GM19043 (cell line): ENCODE measurements around the gene SDK1.
"Not testable (repeated sequence)": the region's sequence is repeated elsewhere in the genome, so short reads cannot be mapped to it uniquely, and the experiment has no call there.

Source experiments
- ATAC-seq: cut with Tn5 transposase; IDR thresholded peaks from one replicate; pipeline ENCODE4 v1.9.1; 2021; ENCODE audit warnings: low read depth; ENCODE audit not compliant: unreplicated experiment

SDK1 gene

DNA sequence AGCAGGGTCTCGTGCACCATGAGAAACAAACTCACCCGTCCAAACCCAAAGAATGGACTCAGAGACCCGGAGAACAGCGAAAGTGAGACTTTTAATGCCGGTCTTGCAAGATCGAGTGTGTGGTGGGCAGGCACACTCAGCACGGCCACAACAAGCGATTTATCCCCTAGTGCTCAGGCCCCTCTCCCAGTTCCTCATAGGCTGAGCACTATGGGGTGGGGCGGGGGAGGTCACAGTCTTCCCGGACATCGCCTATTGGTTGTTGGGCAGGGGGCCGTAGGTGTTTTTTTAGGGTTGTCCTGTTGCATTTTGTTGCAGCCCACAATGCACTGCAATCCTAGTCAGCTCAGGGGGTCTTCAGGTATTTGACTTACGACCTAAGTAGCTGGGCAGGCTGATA is 772.7 kb downstream of the SDK1 start:
- ATAC-seq, result no peak

DNA sequence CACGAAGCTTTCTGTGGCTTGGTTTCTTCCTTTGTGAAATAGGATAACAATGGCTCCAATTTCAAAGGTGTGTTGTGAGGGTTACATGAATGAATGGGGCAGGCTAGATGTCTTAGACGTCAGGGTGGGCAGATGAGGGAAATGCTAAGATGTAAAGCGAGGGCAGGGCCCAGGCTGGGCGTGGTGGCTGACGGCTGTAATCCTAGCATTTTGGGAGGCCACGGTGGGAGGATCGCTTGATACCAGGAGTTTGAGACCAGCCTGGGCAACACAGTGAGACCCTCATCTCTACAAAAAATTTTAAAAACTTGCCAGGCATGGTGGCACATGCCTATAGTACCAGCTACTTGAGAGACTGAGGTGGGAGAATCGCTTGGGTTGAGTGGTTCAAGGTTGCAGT is 773.4 kb downstream of the SDK1 start:
- ATAC-seq, result no peak

DNA sequence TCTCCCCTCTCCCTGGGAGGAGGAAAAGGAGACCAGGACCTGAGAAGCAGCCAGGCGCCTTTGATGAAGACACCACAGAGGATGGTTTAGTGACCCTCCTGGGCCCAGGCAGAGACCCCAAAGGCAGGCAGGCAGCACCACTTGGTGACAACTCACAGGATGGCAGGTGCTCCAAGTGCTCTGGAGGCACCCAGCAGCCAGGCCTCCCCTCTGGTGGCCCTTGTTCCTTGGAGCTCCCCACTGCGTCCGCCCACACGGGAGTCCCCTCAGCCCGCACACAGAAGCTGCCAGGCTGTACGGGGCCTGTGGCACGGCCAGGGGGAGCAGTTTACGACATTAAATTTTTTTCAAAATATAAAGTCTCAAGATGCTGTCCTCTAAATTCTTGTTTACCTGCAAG is 773.9 kb downstream of the SDK1 start:
- ATAC-seq, result no peak

DNA sequence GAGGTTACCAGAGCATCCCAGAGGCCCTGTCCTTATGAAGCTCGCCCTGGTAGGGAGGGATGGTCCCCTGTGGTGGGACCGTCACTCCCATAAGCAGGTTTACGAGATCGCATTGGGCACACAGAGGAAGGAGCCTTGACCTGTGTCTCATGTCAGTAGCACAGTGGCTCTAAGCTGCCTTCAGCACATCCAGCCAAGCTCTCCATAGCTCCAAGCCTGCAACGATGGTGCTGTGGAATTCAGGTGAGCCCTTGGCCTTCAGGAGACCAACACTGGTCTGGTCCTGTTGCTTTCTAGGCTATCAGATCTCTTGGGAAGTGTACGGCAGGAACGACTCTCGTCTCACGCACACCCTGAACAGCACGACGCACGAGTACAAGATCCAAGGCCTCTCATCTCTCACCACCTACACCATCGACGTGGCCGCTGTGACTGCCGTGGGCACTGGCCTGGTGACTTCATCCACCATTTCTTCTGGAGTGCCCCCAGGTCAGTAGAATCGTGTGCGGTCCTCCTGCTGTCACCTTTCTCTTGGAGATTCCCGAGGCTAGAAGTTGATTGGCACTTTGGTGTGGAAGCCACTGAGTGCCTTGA is 775.7 kb downstream of the SDK1 start:
- ATAC-seq, result no peak

DNA sequence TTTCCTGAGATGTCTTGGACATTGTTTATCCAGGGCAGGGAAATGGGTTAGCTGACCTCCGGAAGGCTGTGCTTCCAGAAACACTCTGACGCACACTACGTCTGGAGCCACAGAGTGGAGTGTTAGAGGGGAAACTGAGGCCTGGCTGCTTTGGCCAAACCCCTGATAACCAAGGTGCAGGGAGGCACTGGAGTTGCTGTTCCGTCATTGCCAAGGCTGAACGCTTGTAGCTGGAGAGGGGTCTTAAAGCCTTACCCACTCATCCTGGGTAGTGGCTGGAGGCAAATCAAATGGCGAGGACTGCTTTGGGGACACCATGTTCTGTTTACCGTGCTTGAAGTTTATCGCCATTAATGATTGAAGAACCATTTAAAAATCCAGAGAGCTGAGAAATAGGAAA is 776.9 kb downstream of the SDK1 start:
- no peak for ATAC-seq

DNA sequence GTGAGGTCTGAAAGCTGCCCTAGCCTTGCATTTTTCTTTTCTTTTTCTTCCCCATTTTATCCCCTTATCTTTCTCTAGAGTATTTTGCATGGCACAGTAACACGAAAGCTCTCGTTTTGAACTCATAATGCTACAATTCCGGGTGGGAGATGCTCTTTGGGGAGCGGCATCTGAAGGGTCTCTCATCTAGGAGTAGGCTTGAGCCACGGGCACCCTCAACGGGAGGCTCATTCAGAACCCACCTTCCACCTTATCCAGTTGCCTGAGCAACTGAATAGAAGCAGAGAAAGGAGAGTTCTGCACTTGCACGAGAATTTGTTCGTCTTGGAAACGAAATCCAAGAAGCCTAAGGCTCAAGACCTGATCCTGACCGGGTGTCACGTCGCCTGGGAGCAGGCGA is 777.5 kb downstream of the SDK1 start:
- ATAC-seq, result no peak

DNA sequence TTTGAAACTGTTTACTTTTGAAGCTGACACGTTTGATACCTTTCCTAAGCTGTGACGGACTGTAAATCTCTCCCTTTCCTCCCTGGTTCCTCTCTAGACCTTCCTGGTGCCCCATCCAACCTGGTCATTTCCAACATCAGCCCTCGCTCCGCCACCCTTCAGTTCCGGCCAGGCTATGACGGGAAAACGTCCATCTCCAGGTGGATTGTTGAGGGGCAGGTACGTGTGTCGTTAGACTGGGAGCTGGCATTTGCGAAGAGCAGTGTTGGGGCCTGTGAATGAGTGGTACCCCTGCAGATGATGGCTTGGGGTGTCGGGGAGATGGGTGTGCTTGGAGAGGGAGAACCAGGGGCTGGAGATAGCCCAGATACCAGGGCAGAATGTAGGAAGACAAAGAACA is 778.3 kb downstream of the SDK1 start:
- ATAC-seq, result no peak

DNA sequence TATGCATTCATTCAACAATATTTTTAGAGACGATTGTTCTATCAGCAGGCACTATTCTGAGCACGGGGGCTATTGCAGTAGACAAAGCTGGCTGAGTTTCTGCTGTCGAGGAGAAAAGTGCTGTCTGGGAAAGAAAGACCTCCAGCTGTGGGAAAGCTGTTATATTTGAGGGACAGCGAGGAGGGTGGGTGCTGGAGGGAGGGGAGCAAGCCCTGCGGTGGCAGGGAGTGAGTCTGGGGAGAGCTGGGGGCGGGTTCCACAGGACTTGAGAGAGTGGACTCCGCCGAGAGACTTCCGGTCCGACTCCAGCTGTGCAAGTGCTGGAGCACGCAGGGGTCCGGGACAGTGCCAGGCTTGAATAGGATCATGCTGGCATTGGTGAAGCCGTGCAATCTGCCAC is 778.9 kb downstream of the SDK1 start:
- ATAC-seq, result no peak

DNA sequence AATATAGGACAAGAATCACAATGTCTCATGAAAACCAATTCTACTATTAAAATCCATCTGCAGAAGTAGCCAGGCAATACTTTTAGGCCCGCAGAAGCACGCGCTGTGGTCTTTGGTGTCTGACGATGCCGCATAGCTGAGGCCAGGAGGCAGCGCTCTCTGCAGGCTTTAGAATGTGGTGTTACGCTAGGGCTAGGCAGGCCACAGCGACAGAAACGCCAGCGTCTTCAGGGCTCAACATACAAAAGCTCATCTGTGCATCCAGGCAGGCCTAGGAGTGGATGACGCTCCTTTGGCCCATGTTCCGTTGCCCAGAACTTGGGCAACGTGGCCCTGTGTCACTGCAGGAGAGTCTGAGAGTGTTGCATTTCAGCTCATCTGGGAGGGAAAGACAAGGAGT is 779.9 kb downstream of the SDK1 start:
- no peak for ATAC-seq

DNA sequence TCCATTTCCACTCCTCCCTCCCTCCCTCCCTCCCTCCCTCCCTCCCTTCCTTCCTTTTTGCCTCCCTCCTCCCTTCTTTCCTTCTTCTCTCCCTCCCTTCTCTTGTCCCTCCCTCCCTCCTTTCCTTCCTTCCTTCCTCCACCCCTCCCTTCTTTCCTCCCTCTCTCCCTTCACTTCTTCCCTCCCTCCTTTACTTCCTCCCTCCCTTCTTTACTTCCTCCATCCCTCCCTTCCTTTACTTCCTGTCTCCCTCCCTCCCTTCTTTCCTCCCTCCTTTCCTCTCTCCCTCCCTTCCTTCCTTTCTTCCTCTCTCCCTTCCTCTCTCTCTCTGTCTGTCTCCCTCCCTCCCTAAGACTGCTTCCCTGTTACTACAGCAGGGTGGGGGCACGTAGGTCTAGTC is 782.5 kb downstream of the SDK1 start:
- no peak for ATAC-seq

DNA sequence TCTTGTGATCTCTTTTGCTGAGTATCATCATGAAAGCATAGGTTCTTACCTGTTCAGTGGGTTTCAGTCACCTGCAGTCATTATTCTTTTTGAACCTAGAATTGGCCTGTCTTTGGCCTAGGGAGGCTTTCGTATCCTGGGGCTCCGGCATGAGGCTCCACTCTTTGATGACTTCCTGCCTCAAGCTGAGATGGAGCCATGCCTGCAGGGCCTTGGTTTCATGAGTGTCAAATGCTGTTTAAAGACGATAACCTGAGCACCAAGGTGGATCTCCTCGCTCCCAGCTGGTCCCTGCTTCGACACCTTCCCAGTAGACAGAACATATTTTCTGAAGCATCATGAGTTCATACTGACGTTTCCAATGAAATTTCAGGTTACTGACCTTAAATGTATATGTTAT is 783.2 kb downstream of the SDK1 start:
- ATAC-seq, result no peak

DNA sequence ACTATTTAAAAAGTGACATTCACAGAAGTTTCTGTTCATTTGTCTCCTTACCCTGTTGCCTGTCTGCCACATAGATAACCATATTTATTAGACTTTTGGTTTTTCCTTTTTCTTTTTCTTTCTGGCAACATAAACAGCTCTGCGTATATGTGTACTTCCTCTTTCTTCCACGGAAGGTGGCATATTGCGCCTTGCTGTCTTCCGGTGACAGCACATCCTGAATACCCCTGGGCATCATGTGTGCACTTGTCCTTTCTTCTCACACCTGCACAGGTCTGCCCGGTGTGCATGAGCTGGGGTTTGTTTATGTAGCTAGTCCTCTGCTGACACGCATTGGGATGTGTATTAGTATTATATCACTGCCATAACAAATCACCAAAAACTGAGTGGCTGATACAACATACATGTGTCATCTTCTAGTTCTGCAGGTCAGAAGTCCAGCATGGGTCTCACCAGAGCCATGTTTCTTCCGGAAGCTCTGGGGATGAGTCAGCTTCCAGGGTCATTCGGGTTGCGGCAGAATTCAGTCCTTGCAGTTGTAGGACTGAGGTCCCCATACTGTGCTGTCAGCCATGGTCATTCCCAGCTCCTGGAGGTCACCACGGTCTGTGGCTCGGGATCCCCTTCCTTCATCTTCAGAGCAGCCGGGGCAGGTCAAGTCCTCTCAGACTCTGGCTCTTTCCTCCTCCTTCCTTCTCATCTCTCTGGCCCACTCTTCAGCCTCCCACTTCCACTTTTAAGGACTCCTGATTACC is 785.1 kb downstream of the SDK1 start:
- no peak for ATAC-seq

DNA sequence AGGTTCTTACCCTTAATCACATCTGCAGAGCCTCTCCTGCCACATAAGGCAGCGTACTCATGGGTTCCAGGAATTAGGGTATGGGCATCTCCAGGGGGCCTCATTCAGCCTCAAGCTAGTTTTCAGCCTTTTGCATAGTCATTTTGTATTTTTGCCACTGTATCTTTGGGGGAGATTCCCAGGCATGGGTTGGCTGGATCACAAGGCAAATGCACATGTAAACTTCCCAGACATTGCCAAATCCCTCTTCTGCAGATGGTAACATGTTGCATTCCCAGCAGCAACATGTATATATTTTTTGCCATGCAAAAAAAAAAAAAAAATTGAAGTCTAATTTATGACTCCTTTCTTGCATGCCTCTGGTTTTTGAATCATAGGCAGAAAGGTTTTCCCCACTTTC is 785.7 kb downstream of the SDK1 start:
- ATAC-seq, result no peak

DNA sequence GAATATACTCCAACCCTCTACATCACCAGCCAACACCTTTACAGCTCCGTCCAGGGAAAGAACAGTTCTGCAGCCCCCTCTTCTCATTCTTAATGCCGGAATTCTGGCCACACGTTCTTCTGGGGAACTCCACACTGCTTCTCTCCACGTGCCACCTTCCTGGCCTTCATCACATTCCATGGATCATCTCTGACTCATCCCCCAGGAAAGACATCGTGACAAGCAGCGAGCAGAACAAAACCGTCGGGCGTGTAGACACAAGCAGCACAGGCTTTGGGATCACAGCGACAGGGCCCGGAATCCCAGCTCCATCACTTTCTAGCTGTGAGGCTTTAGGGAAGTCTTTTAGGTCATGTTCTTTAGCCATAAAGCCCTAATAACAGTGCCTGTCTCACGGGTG is 790.7 kb downstream of the SDK1 start:
- ATAC-seq, result no peak

DNA sequence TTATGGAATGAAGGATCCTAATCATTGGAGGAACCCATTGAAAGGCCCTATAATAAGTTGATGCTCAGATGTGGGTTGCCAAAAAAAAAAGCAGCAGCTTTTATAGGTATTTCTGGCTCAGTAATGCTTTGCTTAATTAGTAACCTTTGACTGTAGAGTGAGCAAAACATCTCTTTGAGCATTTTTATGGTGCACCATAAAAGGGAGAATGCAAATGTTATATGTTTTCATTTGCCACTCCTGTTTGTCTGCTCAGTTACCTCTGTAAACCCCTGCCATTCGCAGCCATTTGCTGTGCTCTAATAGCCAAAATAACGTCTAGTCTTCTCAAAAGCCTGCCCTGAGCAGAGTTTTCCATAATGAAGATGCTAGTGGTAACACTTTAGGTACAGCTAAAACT is 792.0 kb downstream of the SDK1 start:
- ATAC-seq, result no peak

DNA sequence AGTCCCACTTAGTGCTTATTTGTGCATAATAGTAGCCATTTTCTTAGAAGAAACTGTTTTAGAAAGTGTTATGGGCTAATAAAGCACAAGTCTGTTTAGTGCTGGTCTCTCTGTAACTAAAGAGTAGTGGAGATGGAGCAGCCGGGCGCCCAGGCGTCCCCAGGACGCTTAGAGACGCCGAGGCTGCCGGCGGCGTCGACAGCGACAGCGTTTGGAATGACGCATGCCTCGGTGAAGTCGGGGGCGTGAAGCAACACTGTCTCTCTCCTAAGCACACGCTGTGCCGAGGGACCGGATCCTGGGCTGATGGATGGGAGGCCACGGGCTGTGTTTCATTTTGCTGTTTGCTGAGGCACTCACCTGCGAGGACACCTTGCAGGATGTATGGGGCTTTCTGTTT is 792.4 kb downstream of the SDK1 start:
- no peak for ATAC-seq

DNA sequence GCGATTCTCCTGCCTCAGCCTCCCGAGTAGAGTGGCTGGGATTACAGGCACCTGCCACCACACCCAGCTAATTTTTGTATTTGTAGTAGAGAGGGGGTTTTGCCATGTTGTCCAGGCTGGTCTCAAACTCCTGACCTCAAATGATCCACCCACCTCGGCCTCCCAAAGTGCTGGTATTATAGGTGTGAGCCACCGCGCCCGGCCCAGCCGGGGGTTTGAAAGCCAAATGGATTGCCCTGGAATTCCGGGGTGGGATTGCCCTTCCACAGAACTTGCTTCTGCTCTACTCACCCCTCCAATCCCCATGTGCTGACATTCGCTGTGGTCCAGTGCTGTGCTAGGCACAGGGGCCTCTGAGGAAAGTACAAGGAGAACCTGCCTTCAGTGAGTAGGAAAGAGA is 793.1 kb downstream of the SDK1 start:
- not testable (repeated sequence) for ATAC-seq

DNA sequence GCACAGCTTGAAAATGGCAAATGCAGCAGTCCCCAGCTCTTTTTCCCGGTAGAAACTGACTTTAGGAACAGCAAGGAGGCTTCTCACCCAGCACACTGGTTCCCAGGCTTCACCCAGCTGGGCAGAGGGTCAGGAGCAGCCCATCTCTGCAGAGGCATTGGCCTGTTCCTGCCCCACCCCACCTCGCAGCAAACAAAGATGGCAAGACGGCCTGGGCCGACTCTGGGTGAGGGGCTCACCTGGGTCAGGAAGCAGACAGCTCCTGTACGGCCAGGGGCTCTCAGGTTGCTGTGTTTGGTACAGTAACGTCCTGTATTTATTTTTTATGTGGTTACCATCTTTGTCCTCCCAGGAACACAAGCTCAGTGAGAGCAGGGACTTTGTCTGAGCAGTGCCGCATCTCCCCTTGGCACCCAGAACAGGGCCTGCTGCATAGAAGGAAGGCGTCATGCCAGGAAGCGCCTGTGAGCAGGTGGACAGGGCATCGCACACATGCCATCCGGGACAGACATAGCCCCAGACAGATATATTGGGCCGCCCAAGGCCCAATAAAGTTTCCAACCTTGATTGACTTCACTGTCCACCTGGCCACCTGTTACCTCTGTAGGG is 796.1 kb downstream of the SDK1 start:
- ATAC-seq, result no peak

DNA sequence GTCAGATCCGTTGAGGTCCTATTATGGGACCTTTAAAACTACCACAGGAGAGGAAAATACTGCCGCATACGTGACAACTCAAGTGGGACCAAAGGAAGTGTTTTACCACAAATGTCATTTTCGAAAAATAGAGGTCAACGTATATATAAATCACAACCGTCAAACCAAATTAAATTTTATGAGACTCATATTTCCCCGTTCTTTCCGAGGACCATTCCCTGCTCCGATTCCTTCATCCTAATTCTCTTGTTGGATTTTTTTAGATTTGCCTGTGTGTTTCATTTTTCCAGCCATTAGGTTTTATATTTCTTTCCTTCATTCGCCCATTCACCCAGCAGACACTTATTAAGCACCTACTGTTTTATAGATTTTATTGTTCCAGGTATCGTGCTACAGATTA is 797.1 kb downstream of the SDK1 start:
- ATAC-seq, result no peak

DNA sequence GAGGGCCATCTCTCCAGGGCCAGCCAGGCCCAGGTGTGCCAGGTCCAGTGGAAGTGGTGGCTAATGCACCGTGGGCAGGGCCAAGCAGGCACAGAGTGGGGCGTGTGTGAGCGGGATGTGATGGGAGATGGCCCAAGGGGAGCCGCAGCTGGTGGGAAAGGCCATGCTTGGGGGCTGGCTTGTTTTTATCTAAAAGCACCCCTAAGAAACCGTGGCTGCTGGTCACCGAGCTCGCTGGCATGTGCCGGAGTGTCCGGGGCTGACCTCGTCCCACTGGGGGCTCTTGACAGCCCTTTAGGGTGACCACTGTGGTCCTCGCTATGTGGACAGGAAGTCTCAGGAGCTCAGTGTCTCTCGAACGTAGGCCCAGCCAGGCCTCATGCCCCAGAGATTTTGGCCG is 798.6 kb downstream of the SDK1 start:
- ATAC-seq, result no peak

DNA sequence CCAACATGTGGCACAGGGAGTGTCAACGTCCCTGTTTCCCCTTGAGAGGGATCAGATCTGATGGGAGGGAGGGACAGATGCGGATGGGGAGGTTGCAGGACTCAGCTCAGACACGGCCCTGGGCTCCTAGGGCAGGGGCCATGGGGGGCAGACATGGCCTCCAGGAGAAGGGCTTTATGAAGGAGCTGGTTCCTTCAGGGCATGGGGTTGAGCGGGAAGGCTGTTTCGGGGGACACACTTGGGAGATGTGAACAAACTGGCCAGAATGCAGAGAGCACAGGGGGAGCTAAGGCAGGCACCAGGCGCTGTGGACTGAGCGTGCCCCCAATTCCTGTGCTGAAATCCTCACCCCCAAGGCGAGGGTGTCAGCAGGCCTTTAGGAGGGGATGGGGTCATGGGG is 799.1 kb downstream of the SDK1 start:
- ATAC-seq, result no peak

DNA sequence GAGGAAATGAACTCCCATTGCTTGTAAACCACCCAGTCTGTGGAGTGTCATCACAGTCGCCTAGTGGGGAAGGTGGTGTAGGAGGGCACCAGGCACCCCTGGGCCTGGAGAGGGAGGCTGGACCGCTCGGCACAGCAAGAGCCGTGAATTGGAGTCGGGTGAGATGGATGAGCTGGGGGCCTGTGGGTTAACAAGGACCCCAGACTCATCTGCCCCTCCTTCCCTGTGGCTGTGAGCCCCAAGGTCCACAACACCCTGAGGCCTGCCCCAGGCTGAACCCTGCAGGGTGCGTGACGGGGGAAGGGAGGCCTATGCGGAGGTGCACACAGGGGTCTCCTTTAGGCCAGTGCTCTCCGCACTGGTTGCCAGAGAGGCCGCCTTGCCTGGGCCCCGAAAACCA is 799.6 kb downstream of the SDK1 start:
- no peak for ATAC-seq
